CD4-positive, alpha-beta T cell treated with Interleukin-12 subunit alpha and Interleukin-12 subunit beta, for 1 hour (primary cell): ENCODE data around the gene EOMES.

Source experiments
- DNase-seq: peaks from one replicate; pipeline ENCODE4 v3.0.0-alpha.2; 2020

EOMES gene

GRCh38 chr3:27719314-27720003 lies 2.7 kb downstream of the EOMES start:
- DNase-seq = peak; percentile 14

DNA sequence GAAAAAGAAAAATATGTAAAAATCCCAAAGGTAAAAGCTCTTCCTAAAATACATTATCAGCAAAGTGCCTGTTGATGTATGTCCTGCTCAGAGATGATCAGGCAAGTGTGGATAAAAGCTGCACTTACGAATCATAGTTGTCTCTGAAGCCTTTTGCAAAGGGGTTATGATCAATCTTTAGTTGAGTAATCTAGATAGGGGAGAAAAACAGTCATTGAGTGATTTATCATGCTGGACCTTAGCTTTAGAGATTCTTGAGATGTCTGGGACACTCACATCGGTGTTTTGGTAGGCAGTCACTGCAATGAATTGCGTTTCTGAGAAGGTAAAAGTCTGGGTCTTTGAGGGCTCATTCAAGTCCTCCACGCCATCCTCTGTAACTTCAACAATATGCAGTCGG lies 3.7 kb downstream of the EOMES start:
- DNase-seq = no peak

DNA sequence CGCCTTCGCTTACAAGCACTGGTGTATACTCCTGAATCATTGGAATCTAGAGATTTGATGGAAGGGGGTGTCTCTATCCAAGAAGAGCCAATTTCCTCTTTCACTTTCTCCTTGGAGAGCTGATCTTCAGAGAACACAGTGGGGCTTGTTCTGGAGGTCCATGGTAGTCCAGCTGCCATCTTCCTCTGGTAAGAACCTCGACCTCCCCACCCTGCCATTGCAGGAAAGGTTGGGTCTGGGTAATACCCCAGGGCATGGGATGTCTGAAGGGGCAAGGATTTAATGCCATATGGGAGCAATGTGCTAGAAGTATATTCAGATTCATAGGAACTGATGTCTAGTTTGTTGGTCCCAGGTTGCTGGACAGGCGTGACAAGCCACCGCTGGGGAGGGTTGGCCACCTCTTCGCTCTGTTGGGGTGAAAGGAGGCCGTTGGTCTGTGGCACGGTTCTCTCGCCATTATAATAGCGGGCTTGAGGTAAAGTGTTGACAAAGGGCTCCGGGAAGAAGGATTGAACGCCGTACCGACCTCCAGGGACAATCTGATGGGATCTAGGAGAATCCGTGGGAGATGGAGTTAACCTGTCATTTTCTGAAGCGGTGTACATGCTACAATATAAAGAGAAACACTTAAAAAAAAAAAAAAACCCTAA lies 4.8 kb downstream of the EOMES start:
- no peak for DNase-seq

GRCh38 chr3:27716309-27716708 lies 5.8 kb downstream of the EOMES start:
- no peak for DNase-seq

DNA sequence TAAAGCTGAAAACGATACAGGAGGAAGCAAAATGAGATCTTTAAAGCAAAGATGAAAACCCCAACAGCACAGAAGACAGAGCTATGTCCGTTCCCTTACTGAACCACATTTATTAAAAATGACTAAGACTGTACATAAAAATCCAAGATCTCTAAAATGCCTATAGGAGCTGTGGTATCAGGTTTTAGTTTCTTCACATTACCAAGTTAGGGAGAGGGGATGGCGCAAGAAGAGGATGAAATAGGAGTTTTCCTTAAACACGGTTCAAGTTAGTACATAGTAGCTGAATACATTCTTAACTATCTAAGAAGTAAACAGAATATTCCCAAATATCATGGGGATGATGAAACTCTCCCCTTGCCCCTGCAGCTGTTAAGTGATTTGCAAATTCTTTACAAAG lies 6.3 kb downstream of the EOMES start:
- DNase-seq = no peak

GRCh38 chr3:27715454-27715806 lies 6.7 kb downstream of the EOMES start:
- DNase-seq = no peak

DNA sequence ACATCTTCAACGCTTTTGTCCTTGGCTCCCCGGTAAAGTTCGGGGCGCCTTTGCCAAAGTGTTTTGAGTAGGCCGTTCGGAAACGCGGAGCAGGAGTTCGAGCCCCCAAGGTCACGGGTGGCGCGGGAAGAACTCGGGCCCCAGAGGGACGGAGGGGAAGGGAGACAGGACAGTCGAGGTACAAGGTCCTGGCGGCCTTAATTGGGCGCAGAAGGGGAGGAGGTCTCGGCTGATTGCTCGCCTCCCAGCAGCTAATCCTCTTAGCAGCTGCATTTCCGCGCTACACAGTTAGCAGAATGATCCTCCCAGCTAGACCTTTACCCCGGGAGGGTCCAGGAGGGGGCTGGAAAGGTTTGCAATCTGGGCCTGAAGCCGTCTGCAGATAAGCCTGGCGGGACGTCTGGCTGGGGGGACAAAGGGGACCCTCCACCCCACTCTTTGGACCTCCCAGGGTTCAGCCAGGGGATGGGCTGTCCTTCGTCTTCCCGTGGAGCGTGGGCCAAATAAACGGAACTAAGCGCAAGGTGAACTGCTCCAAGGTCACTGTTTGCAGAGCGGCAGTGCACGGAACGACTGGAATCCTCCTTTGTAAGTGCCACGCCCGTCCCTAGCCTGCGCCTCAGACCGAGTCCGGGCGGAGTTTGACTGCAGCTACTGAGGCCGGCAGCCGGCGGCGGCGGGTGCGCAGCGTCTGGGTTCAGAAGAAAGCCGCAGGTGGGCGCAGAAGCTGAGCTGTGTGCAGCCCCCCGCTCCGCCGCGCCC lies 7.2 kb downstream of the EOMES start:
- no peak for DNase-seq

GRCh38 chr3:27714146-27714526 lies 8.0 kb downstream of the EOMES start:
- DNase-seq = no peak

DNA sequence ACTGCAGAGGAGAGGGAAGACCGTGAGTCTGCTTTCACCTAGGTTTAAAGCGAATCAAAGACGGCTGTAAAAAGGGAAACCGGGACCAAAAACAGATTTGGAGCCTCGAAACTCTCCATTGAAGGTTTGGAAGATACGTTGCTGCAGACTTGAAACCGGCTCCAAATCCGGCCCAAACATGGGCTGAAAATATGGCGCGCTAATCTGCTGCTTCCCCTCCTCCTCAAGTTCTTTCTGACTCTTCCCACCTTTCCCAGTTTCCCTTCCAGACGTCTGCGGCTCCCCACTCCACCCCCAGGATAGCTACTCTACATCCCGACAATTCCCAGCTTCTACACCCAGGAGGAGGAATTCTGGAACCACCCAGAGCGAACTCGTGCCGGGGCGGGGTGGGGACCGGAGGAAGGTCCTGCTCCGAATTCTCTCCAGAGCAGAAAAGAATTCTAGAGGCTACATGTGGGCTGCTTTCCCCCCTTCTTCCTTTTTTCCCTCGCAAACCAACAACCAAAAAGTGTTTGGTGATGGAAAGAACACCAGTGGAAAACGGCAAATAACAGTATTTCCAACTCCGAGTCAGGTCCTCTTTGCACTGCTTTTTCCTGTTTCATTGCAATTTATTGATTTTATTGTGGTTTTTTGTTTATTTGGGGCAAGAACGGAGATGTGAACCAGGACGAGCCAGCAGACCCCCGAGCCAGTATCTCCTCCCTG lies 8.5 kb downstream of the EOMES start:
- DNase-seq = no peak

DNA sequence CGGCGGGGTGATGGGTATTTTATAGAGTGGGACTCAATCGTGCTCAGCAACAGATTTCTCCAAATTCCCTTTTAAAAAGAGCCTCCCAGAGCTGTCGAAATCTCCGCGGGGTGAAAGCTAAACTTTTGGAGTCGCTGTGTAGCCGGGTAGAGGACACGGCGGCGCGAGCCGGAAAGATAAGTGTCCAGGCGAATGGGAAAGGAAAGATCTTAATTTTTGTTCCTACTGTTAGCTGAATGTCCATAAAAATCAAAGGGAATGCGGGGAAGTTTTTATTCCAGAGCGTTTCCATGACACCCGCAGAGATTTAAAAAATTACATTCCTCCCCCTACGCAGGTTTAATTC lies 9.1 kb downstream of the EOMES start:
- no peak for DNase-seq

- DNase-seq = peak; percentile 85
Measured at GRCh38 chr3:27712136-27713077, 9.7 kb downstream of the EOMES start.

GRCh38 chr3:27708250-27708649 lies 13.9 kb downstream of the EOMES start:
- no peak for DNase-seq

GRCh38 chr3:27699067-27699466 lies 23.1 kb downstream of the EOMES start:
- DNase-seq = no peak

GRCh38 chr3:27696906-27697305 lies 25.2 kb downstream of the EOMES start:
- no peak for DNase-seq

- no peak for DNase-seq
Measured at GRCh38 chr3:27695636-27696035, 26.5 kb downstream of the EOMES start.

DNA sequence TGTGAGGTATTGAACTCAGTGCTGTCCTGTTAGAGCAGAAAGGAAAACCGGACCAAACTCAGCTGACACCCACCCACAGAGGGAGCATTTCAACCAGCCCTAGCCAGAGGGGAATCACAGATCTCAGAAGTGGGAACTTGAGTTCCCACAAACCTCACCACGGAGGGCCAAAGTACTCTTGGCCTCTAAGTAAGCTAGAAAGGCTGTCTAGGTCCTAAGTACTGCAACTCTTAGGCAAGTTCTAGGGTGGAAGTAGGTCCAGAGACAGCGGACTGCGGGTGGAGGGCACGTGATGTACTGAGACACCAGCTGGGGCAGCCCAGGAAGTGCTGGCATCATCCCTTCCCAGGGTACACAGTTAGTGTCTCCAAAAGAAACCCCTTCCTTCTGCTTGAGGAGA lies 34.1 kb downstream of the EOMES start:
- no peak for DNase-seq

- DNase-seq = no peak
Measured at GRCh38 chr3:27686642-27687041, 35.5 kb downstream of the EOMES start.

GRCh38 chr3:27685474-27685873 lies 36.6 kb downstream of the EOMES start:
- no peak for DNase-seq

DNA sequence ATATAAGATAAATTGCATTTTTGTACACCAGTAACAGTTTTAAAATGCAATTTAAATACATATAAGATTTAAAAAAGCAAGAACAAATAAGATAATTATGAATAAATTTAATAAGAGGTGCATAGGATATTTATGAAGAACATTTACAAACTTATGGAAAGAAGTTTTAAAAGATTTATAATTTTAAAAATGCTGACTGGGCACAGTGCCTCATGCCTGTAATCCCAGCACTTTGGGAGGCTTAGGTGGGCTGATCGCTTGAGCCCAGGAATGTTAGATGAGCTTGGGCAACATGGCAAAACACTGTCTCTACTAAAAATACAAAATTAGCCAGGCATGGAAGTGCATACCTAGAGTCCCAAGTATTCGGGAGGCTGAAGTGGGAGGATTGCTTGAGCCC lies 37.8 kb downstream of the EOMES start:
- no peak for DNase-seq

DNA sequence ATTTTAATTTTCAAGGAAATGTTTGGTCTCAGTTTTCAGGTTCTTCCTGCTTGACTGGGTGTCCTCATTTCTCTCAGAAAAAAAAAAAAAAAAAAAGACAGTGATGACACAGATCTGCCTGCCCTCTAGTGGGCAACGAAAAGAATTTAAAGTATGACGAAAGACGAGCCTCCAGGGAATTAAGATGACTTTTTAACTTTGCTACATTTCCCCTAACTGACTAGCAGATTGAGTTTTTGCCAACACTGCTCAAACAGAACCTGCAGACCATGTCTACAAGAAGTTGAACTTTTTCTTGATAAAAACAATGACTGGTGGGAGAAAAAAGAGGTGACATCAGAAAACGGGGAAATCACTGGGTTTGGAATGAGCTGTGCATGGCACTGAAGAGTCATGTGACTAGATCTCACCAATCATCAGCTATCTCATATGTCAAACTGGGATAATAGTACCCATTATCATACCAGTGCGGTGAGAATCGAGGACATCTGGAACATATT lies 40.8 kb downstream of the EOMES start:
- peak; percentile 62 for DNase-seq

GRCh38 chr3:27680517-27681246 lies 41.4 kb downstream of the EOMES start:
- DNase-seq = no peak

- no peak for DNase-seq
Measured at GRCh38 chr3:27679691-27680090, 42.4 kb downstream of the EOMES start.
